ENCODE results near the gene CGB3. TPM values are rescaled to one million over a fixed set of nuclear protein-coding genes. Genes with fewer than 3 reads are reported as not detected.
A peak's percentile ranks its signal among the peaks of the same experiment; 100 is the strongest.
"Not testable (repeated sequence)": the region's sequence is repeated elsewhere in the genome, so short reads cannot be mapped to it uniquely, and the experiment has no call there.

Gene CGB3
- total and polyA plus RNA-seq, 2 of the 4 experiments (the other 2 are of a cell fraction): not detected

GRCh38 chr19:49056101-49056901 lies 32.2 kb upstream of the CGB3 start (continued):
- TF ChIP-seq CHD1 (IDR thresholded peaks at IDR 0.05; ENCODE audit: low read depth, low read length): no peak
- no peak for TF ChIP-seq SMC3 (IDR thresholded peaks at IDR 0.05; ENCODE audit: low read depth, low read length)
- TF ChIP-seq MXI1 (IDR thresholded peaks at IDR 0.05; ENCODE audit: borderline replicate concordance, low read depth, low read length): peak; percentile 31; the same call in 1 of the 2 replicates

- CTCF ChIA-PET; in situ Hi-C loops (cut with MboI; ENCODE audit: low sequenced_read_pairs); H3K4ac ChIP-seq (ENCODE audit: low read depth, low read length); H2BK15ac ChIP-seq (ENCODE audit: low read depth, low read length); H2AFZ ChIP-seq (replicated peaks; ENCODE audit: low read length, poor library complexity); H4K5ac ChIP-seq (ENCODE audit: low read depth, low read length); H3K9me3 ChIP-seq (ENCODE audit: control insufficient read depth, insufficient read depth, low read length); H3K79me1 ChIP-seq (ENCODE audit: low read depth in 1 of 2, low read length in 2 of 2); POLR2A ChIA-PET (ENCODE audit: unreplicated experiment); H3K4me1 ChIP-seq (ENCODE audit: control insufficient read depth, insufficient read depth, low read length); H4K8ac ChIP-seq (ENCODE audit: low read depth in 2 of 2, low read length in 2 of 2); H3K4me2 ChIP-seq (ENCODE audit: low read depth, low read length); H2BK20ac ChIP-seq (ENCODE audit: low read depth, low read length); H3K18ac ChIP-seq (ENCODE audit: low read depth, low read length); H3K4me3 ChIP-seq (ENCODE audit: insufficient read depth, low read depth, low read length); H2AK5ac ChIP-seq (ENCODE audit: low read depth, low read length); BruUV-seq (replicated peaks); H3K36me3 ChIP-seq (ENCODE audit: control insufficient read depth, insufficient read depth, low read length); H3K27ac ChIP-seq (ENCODE audit: insufficient read depth, low read length); intact Hi-C loops (cut with micrococcal nuclease); dilution Hi-C loops (cut with HindIII; ENCODE audit: low sequenced_read_pairs, unreplicated experiment); H2AK9ac ChIP-seq (replicated peaks; ENCODE audit: low read depth, low read length, poor library complexity); H3K27me3 ChIP-seq (ENCODE audit: control insufficient read depth, insufficient read depth, low read length); H3K56ac ChIP-seq (ENCODE audit: extremely low read depth, insufficient read depth, low read length); H3K9me1 ChIP-seq (ENCODE audit: insufficient read depth, low read length); H3K9ac ChIP-seq (ENCODE audit: low read depth, low read length); H2BK5ac ChIP-seq (ENCODE audit: low read depth, low read length, poor library complexity, severe bottlenecking); H3K23ac ChIP-seq (ENCODE audit: low read depth, low read length); H3K14ac ChIP-seq (replicated peaks; ENCODE audit: low read depth, low read length); H4K20me1 ChIP-seq (ENCODE audit: insufficient read depth, low read length): not testable (repeated sequence)
- Histone ChIP-seq H4K91ac (ENCODE audit: insufficient read depth, low read depth, low read length) (peak overlapping the region; percentile 49), H2BK120ac (ENCODE audit: low read depth, low read length) (peak overlapping the region; percentile 57; the same call in 1 of the 2 replicates)
- TF ChIP-seq BHLHE40 (IDR thresholded peaks at IDR 0.05; ENCODE audit: low read depth, low read length) (peak; percentile 73), FOS (IDR thresholded peaks at IDR 0.05; ENCODE audit: low read depth, low read length) (peak; percentile 72)
- WGBS, 2 experiments (ENCODE audit: extremely low coverage in 2 of 2, insufficient read length in 1 of 2): 37% methylated on average over 6 of the region's 24 CpGs; no CpG with 5 or more reads in 1 of the 2 experiments
- ATAC-seq (ENCODE audit: low read depth) (peak; percentile 92), DNase-seq (peak; percentile 71)
Observed at GRCh38 chr19:49050376-49051033, 26.4 kb upstream of the CGB3 start.

- H4K91ac ChIP-seq (ENCODE audit: insufficient read depth, low read depth, low read length); H3K79me1 ChIP-seq (ENCODE audit: low read depth in 1 of 2, low read length in 2 of 2); intact Hi-C loops (cut with micrococcal nuclease); H2AK9ac ChIP-seq (replicated peaks; ENCODE audit: low read depth, low read length, poor library complexity); H4K20me1 ChIP-seq (ENCODE audit: insufficient read depth, low read length); H3K4me3 ChIP-seq (ENCODE audit: insufficient read depth, low read depth, low read length); dilution Hi-C loops (cut with HindIII; ENCODE audit: low sequenced_read_pairs, unreplicated experiment); H2BK5ac ChIP-seq (ENCODE audit: low read depth, low read length, poor library complexity, severe bottlenecking); H3K23ac ChIP-seq (ENCODE audit: low read depth, low read length); H3K9me1 ChIP-seq (ENCODE audit: insufficient read depth, low read length); in situ Hi-C loops (cut with MboI; ENCODE audit: low sequenced_read_pairs); H3K27ac ChIP-seq (ENCODE audit: insufficient read depth, low read length); CTCF ChIA-PET; DNase-seq; H3K4ac ChIP-seq (ENCODE audit: low read depth, low read length); H4K8ac ChIP-seq (ENCODE audit: low read depth in 2 of 2, low read length in 2 of 2); H3K4me2 ChIP-seq (ENCODE audit: low read depth, low read length); H2BK15ac ChIP-seq (ENCODE audit: low read depth, low read length); H4K5ac ChIP-seq (ENCODE audit: low read depth, low read length); H3K9ac ChIP-seq (ENCODE audit: low read depth, low read length); H3K4me1 ChIP-seq (ENCODE audit: control insufficient read depth, insufficient read depth, low read length); H2BK20ac ChIP-seq (ENCODE audit: low read depth, low read length); H3K27me3 ChIP-seq (ENCODE audit: control insufficient read depth, insufficient read depth, low read length); H3K56ac ChIP-seq (ENCODE audit: extremely low read depth, insufficient read depth, low read length); H3K36me3 ChIP-seq (ENCODE audit: control insufficient read depth, insufficient read depth, low read length); H2AFZ ChIP-seq (replicated peaks; ENCODE audit: low read length, poor library complexity); H2AK5ac ChIP-seq (ENCODE audit: low read depth, low read length); H2BK120ac ChIP-seq (ENCODE audit: low read depth, low read length); H3K18ac ChIP-seq (ENCODE audit: low read depth, low read length); H3K9me3 ChIP-seq (ENCODE audit: control insufficient read depth, insufficient read depth, low read length); POLR2A ChIA-PET (ENCODE audit: unreplicated experiment); BruUV-seq (replicated peaks); ATAC-seq (ENCODE audit: low read depth); H3K14ac ChIP-seq (replicated peaks; ENCODE audit: low read depth, low read length): not testable (repeated sequence)
- WGBS, 2 experiments (ENCODE audit: extremely low coverage in 2 of 2, insufficient read length in 1 of 2): no CpG with 5 or more reads among the region's 4 CpGs
Observed at GRCh38 chr19:49049834-49050233, 25.7 kb upstream of the CGB3 start.

Measured in IMR-90 (cell line).